D721Med (cell line): Measurements from ENCODE around the gene SPATA9.

Experiments
- DNase-seq: peaks from one replicate; pipeline ENCODE4 v3.0.0; 2011; ENCODE audit warnings: low spot score; ENCODE audit not compliant: insufficient read length
- FAIRE-seq: peaks from 2 replicates; lab custom pipeline; 2011; peaks lifted over from hg19 to GRCh38; lab: Jason Lieb, UNC
- TF ChIP-seq, protein P1 (sequence below): IDR thresholded peaks from 2 replicates; pipeline ENCODE4 v1.5.1; 2012; ENCODE audit warnings: mild to moderate bottlenecking, control low read depth; ENCODE audit not compliant: insufficient read depth; ENCODE audit errors: missing control alignments

The SPATA9 gene

GRCh38 chr5:95613514-95613913 lies 69.3 kb downstream of the SPATA9 start:
- no peak for FAIRE-seq
- no peak for DNase-seq
- TF ChIP-seq, protein P1, sequence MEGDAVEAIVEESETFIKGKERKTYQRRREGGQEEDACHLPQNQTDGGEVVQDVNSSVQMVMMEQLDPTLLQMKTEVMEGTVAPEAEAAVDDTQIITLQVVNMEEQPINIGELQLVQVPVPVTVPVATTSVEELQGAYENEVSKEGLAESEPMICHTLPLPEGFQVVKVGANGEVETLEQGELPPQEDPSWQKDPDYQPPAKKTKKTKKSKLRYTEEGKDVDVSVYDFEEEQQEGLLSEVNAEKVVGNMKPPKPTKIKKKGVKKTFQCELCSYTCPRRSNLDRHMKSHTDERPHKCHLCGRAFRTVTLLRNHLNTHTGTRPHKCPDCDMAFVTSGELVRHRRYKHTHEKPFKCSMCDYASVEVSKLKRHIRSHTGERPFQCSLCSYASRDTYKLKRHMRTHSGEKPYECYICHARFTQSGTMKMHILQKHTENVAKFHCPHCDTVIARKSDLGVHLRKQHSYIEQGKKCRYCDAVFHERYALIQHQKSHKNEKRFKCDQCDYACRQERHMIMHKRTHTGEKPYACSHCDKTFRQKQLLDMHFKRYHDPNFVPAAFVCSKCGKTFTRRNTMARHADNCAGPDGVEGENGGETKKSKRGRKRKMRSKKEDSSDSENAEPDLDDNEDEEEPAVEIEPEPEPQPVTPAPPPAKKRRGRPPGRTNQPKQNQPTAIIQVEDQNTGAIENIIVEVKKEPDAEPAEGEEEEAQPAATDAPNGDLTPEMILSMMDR = no peak

- TF ChIP-seq, protein P1 = no peak
- FAIRE-seq = no peak
- no peak for DNase-seq
These were observed 71.4 kb downstream of the SPATA9 start for GRCh38 chr5:95611396-95611795.

- DNase-seq (no peak), FAIRE-seq (no peak)
- TF ChIP-seq, protein P1 = no peak
These were observed 72.2 kb downstream of the SPATA9 start for GRCh38 chr5:95610546-95610945.

GRCh38 chr5:95609711-95610110 lies 73.1 kb downstream of the SPATA9 start:
- FAIRE-seq (no peak), DNase-seq (no peak)
- TF ChIP-seq, protein P1 = no peak
